ENCODE results near the gene NDUFB10.

GRCh38 chr16:1919327-1919998 lies 39.9 kb upstream of the NDUFB10 start:
- TF ChIP-seq TAF1 (IDR thresholded peaks at IDR 0.05; ENCODE audit: borderline replicate concordance, insufficient read depth, low read length) (no peak), SIN3A (IDR thresholded peaks at IDR 0.05; ENCODE audit: borderline replicate concordance, insufficient read depth, low read length) (no peak)

All from PFSK-1 (cell line).